K562 (cell line): ENCODE data around the gene LITAF. TPM values are rescaled to one million over a fixed set of nuclear protein-coding genes. Genes with fewer than 3 reads are reported as not detected.

Experiments
- CHD4 ChIP-seq: fragments of 200-600 bp; sonication (generic); IDR thresholded peaks from 3 replicates; pipeline ENCODE4 v1.6.1; 2012; ENCODE audit warnings: low read depth, mild to moderate bottlenecking, mixed read lengths, low read length, inconsistent platforms; ENCODE audit not compliant: insufficient read depth, insufficient replicate concordance, poor library complexity, severe bottlenecking
- EP300 ChIP-seq: IDR thresholded peaks from 2 replicates; pipeline ENCODE4 v1.6.1; 2012; ENCODE audit warnings: low read length, improper control_type of control experiment
- ESRRB ChIP-seq: fragments of 250-450 bp; sonication (Bioruptor Pico); IDR thresholded peaks from 2 replicates; pipeline ENCODE4 v1.5.0; 2020; ENCODE audit warnings: mild to moderate bottlenecking, moderate library complexity, borderline replicate concordance
- ETV6 ChIP-seq, 3 experiments: fragments of 150-350 bp in 1 of 3; sonication (generic) in 1 of 3; formaldehyde crosslinking in 1 of 3; IDR thresholded peaks; 2 replicates each; pipeline versions ENCODE4 v1.6.1 to v1.8.0; 2014 to 2022; ENCODE audit warnings: borderline replicate concordance in 2 of 3, low read depth in 2 of 3, antibody characterized with exemption in 1 of 3, low read length in 1 of 3, mild to moderate bottlenecking in 1 of 3, missing genetic modification reagents in 1 of 3
- MAFG ChIP-seq: fragments of 450-650 bp; conservative IDR thresholded peaks from 2 replicates; pipeline ENCODE4 v1.6.1; 2016; ENCODE audit warnings: missing genetic modification characterization, missing compliant biosample characterization
- MEF2D ChIP-seq: conservative IDR thresholded peaks from 2 replicates; pipeline ENCODE4 v1.6.1; 2016; ENCODE audit warnings: low read depth, missing genetic modification characterization, missing compliant biosample characterization
- NFRKB ChIP-seq: fragments of 450-650 bp; IDR thresholded peaks from 2 replicates; pipeline ENCODE4 v1.6.1; 2016; ENCODE audit warnings: low read depth
- NFXL1 ChIP-seq: fragments of 450-650 bp; formaldehyde crosslinking; IDR thresholded peaks from 2 replicates; pipeline ENCODE4 v1.4.0; 2021; ENCODE audit warnings: mild to moderate bottlenecking
- RB1 ChIP-seq: fragments of 450-650 bp; IDR thresholded peaks from 2 replicates; pipeline ENCODE4 v1.6.1; 2017; ENCODE audit warnings: low read depth, mild to moderate bottlenecking
- RFX5 ChIP-seq: IDR thresholded peaks from 2 replicates; pipeline ENCODE4 v1.6.1; 2011; ENCODE audit warnings: low read depth, mild to moderate bottlenecking, improper control_type of control experiment, low read length
- ZBTB7A ChIP-seq: IDR thresholded peaks from 2 replicates; pipeline ENCODE4 v1.6.1; 2011; ENCODE audit warnings: low read depth, mild to moderate bottlenecking, low read length, moderate library complexity, borderline replicate concordance; ENCODE audit not compliant: control insufficient read depth
- ZNF695 ChIP-seq: fragments of 450-650 bp; formaldehyde crosslinking; IDR thresholded peaks from 2 replicates; pipeline ENCODE4 v1.4.0; 2020; ENCODE audit warnings: mild to moderate bottlenecking, moderate library complexity
- polyA plus RNA-seq, 8 experiments: library from polyadenylated mRNA; depleted of rRNA in 4 of 8; stranded (reverse) in 5 of 8; unstranded in 3 of 8; fragments of >200 nt; fragmentation: Nextera tagmentation in 2 of 8; fragmentation: Illumina TruSeq in 1 of 8; extraction: Ambion mirVana in 2 of 8; extraction: Trizol in 1 of 8; gene quantifications; 2 replicates each; pipeline versions ENCODE4 v1.2.1 to v1.2.3, GENCODE V29; 2011 to 2014; ENCODE audit warnings: inconsistent platforms in 1 of 8, missing spikeins in 1 of 8
- total RNA-seq, 7 experiments: library from RNA; depleted of rRNA in 6 of 7; stranded (reverse); fragments of >200 nt in 6 of 7; fragmentation: Illumina TruSeq in 2 of 7; extraction: Trizol in 2 of 7; gene quantifications; 2 replicates each; pipeline versions ENCODE4 v1.2.1 to v1.2.3, GENCODE V29; 2011 to 2021; ENCODE audit warnings: low replicate concordance in 1 of 7
- TF ChIP-seq, protein P1 (sequence below): fragments of 250-450 bp; sonication (Bioruptor Pico); IDR thresholded peaks from 2 replicates; pipeline ENCODE4 v1.8.0; 2022; ENCODE audit warnings: inconsistent platforms
- TF ChIP-seq, protein P2 (sequence below): sonication (generic); formaldehyde crosslinking; IDR thresholded peaks from 2 replicates; pipeline ENCODE4 v1.8.1; 2022; ENCODE audit warnings: missing genetic modification reagents
- TF ChIP-seq, protein P3 (sequence below): fragments of 450-650 bp; IDR thresholded peaks from 2 replicates; pipeline ENCODE4 v1.7.0; 2016; ENCODE audit warnings: borderline replicate concordance
- TF ChIP-seq, protein P4 (sequence below): fragments of 250-450 bp; sonication (Bioruptor Pico); IDR thresholded peaks from 2 replicates; pipeline ENCODE4 v1.4.0; 2020; ENCODE audit warnings: mild to moderate bottlenecking
- TF ChIP-seq, protein P5 (sequence below), 3 experiments: fragments of 200-800 bp in 1 of 3; sonication (Bioruptor generic) in 1 of 3; sonication (generic) in 1 of 3; formaldehyde crosslinking in 1 of 3; IDR thresholded peaks; 2 replicates each; pipeline versions ENCODE4 v1.6.1 to v1.8.0; 2016 to 2022; ENCODE audit warnings: mild to moderate bottlenecking in 2 of 3, missing compliant biosample characterization in 2 of 3, missing genetic modification characterization in 2 of 3, missing genetic modification reagents in 1 of 3

Gene LITAF
- total and polyA plus RNA-seq, 9 of the 15 experiments (the other 6 are each of a cell fraction or from before 2014, with no cell fraction given), result 4.1 to 17.8 (median 11.9) TPM

DNA sequence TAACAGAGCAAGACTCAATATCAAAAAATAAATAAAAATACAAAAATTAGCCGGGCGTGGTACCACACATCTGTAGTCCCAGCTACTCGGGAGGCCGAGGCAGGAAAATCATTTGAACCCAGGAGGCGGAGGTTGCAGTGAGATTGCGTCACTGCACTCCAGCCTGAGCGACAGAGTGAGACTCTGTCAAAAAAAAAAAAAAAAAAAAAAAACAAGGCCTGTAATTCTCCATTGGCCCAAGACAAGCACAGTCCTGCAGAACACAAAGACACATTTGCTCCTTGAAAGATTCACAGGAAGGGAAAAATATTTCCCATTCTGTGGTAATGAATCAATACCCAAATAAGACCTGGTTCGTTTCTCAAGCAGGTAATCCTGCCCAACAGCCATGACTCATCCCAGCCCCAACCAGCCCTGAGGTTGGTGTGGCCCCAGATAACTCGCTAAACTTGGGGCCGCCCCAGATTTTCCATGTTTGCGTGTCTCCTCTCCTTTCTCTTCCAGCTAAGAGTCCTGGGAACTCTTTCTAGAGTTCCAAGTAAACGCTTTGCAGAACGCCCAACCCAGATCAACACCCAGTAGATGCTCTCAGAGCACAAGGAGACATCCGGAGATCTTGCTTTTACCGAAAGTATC lies 41.2 kb upstream of the LITAF start (continued):
- TF ChIP-seq, protein P1, sequence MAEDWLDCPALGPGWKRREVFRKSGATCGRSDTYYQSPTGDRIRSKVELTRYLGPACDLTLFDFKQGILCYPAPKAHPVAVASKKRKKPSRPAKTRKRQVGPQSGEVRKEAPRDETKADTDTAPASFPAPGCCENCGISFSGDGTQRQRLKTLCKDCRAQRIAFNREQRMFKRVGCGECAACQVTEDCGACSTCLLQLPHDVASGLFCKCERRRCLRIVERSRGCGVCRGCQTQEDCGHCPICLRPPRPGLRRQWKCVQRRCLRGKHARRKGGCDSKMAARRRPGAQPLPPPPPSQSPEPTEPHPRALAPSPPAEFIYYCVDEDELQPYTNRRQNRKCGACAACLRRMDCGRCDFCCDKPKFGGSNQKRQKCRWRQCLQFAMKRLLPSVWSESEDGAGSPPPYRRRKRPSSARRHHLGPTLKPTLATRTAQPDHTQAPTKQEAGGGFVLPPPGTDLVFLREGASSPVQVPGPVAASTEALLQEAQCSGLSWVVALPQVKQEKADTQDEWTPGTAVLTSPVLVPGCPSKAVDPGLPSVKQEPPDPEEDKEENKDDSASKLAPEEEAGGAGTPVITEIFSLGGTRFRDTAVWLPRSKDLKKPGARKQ (CRISPR knock-in tag), result no peak
- TF ChIP-seq ESRRB (CRISPR knock-in tag) (no peak), MAFG (tag) (no peak), NFXL1 (CRISPR knock-in tag) (no peak), NFRKB (no peak; the same call in 1 of the 2 replicates), RFX5 (no peak), CHD4 (no peak), RB1 (no peak), MEF2D (no peak), EP300 (peak; percentile 73), ZBTB7A (no peak), ETV6 (IDR thresholded peaks at IDR 0.05; ENCODE audit: borderline replicate concordance in 1 of 2, low read depth in 2 of 2, low read length in 1 of 2) (no peak), ETV6 (CRISPR knock-in tag; IDR thresholded peaks at IDR 0.05; ENCODE audit: borderline replicate concordance) (no peak), ZNF695 (CRISPR knock-in tag) (no peak)
- TF ChIP-seq, protein P2, sequence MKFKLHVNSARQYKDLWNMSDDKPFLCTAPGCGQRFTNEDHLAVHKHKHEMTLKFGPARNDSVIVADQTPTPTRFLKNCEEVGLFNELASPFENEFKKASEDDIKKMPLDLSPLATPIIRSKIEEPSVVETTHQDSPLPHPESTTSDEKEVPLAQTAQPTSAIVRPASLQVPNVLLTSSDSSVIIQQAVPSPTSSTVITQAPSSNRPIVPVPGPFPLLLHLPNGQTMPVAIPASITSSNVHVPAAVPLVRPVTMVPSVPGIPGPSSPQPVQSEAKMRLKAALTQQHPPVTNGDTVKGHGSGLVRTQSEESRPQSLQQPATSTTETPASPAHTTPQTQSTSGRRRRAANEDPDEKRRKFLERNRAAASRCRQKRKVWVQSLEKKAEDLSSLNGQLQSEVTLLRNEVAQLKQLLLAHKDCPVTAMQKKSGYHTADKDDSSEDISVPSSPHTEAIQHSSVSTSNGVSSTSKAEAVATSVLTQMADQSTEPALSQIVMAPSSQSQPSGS (CRISPR knock-in tag), result no peak
- TF ChIP-seq, protein P3, sequence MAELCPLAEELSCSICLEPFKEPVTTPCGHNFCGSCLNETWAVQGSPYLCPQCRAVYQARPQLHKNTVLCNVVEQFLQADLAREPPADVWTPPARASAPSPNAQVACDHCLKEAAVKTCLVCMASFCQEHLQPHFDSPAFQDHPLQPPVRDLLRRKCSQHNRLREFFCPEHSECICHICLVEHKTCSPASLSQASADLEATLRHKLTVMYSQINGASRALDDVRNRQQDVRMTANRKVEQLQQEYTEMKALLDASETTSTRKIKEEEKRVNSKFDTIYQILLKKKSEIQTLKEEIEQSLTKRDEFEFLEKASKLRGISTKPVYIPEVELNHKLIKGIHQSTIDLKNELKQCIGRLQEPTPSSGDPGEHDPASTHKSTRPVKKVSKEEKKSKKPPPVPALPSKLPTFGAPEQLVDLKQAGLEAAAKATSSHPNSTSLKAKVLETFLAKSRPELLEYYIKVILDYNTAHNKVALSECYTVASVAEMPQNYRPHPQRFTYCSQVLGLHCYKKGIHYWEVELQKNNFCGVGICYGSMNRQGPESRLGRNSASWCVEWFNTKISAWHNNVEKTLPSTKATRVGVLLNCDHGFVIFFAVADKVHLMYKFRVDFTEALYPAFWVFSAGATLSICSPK, result no peak
- TF ChIP-seq, protein P4, sequence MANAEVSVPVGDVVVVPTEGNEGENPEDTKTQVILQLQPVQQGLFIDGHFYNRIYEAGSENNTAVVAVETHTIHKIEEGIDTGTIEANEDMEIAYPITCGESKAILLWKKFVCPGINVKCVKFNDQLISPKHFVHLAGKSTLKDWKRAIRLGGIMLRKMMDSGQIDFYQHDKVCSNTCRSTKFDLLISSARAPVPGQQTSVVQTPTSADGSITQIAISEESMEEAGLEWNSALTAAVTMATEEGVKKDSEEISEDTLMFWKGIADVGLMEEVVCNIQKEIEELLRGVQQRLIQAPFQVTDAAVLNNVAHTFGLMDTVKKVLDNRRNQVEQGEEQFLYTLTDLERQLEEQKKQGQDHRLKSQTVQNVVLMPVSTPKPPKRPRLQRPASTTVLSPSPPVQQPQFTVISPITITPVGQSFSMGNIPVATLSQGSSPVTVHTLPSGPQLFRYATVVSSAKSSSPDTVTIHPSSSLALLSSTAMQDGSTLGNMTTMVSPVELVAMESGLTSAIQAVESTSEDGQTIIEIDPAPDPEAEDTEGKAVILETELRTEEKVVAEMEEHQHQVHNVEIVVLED (CRISPR knock-in tag), result no peak
- TF ChIP-seq, protein P5, sequence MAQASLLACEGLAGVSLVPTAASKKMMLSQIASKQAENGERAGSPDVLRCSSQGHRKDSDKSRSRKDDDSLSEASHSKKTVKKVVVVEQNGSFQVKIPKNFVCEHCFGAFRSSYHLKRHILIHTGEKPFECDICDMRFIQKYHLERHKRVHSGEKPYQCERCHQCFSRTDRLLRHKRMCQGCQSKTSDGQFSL (CRISPR knock-in tag; IDR thresholded peaks at IDR 0.05), result no peak
- TF ChIP-seq, protein P5 (tag; IDR thresholded peaks at IDR 0.05), result no peak
